ENCODE measurements around the gene DNASE1L3.
A peak's percentile ranks its signal among the peaks of the same experiment; 100 is the strongest.

The DNASE1L3 gene

GRCh38 chr3:58178528-58179234 lies 32.1 kb downstream of the DNASE1L3 start:
- no peak for DNase-seq (ENCODE audit: low read depth)

GRCh38 chr3:58177747-58178527 lies 32.8 kb downstream of the DNASE1L3 start:
- peak; percentile 89 for DNase-seq (ENCODE audit: low read depth)

GRCh38 chr3:58176827-58177489 lies 33.8 kb downstream of the DNASE1L3 start:
- DNase-seq (ENCODE audit: low read depth), result no peak

- DNase-seq (ENCODE audit: low read depth), result no peak
Observed at GRCh38 chr3:58176185-58176530, 34.6 kb downstream of the DNASE1L3 start.

- DNase-seq (ENCODE audit: low read depth), result no peak
Observed at GRCh38 chr3:58175437-58176184, 35.2 kb downstream of the DNASE1L3 start.

- DNase-seq (ENCODE audit: low read depth), result no peak
Observed at GRCh38 chr3:58175187-58175436, 35.7 kb downstream of the DNASE1L3 start.

GRCh38 chr3:58173669-58174398 lies 36.9 kb downstream of the DNASE1L3 start:
- DNase-seq (ENCODE audit: low read depth), result no peak

- DNase-seq (ENCODE audit: low read depth), result no peak
Observed at GRCh38 chr3:58173029-58173668, 37.6 kb downstream of the DNASE1L3 start.

GRCh38 chr3:58171126-58171525 lies 39.6 kb downstream of the DNASE1L3 start:
- DNase-seq (ENCODE audit: low read depth), result no peak

- DNase-seq (ENCODE audit: low read depth), result no peak
Observed at GRCh38 chr3:58170376-58170775, 40.4 kb downstream of the DNASE1L3 start.

GRCh38 chr3:58169371-58169770 lies 41.4 kb downstream of the DNASE1L3 start:
- DNase-seq (ENCODE audit: low read depth), result no peak

- DNase-seq (ENCODE audit: low read depth), result no peak
Observed at GRCh38 chr3:58168498-58168897, 42.3 kb downstream of the DNASE1L3 start.

GRCh38 chr3:58167431-58168351 lies 43.1 kb downstream of the DNASE1L3 start:
- DNase-seq (ENCODE audit: low read depth), result peak; percentile 25

- DNase-seq (ENCODE audit: low read depth), result no peak
Observed at GRCh38 chr3:58164906-58165821, 45.6 kb downstream of the DNASE1L3 start.

- no peak for DNase-seq (ENCODE audit: low read depth)
Observed at GRCh38 chr3:58164199-58164879, 46.4 kb downstream of the DNASE1L3 start.

- no peak for DNase-seq (ENCODE audit: low read depth)
Observed at GRCh38 chr3:58163234-58163633, 47.5 kb downstream of the DNASE1L3 start.

- DNase-seq (ENCODE audit: low read depth), result no peak
Observed at GRCh38 chr3:58161435-58162398, 49.1 kb downstream of the DNASE1L3 start.
